SJCRH30 (cell line): ENCODE results near the gene KCTD6. TPM values are rescaled to one million over a fixed set of nuclear protein-coding genes. Genes with fewer than 3 reads are reported as not detected.

ENCODE experiments used
- DNase-seq, 2 experiments: peaks; one replicate each; pipeline ENCODE4 v3.0.0-alpha.2; 2015 to 2020
- H3K27ac ChIP-seq: fragments of 250-450 bp; sonication (Bioruptor Pico); 2 replicates; pipeline ENCODE4 v1.5.1; 2020; ENCODE audit warnings: mild to moderate bottlenecking, moderate library complexity
- H3K27me3 ChIP-seq: fragments of 250-450 bp; sonication (Bioruptor Pico); 2 replicates; pipeline ENCODE4 v1.5.1; 2020; ENCODE audit warnings: mild to moderate bottlenecking, moderate library complexity
- H3K36me3 ChIP-seq: fragments of 250-450 bp; sonication (Bioruptor Pico); 2 replicates; pipeline ENCODE4 v1.5.1; 2020; ENCODE audit warnings: mild to moderate bottlenecking, moderate library complexity
- H3K4me1 ChIP-seq: fragments of 250-450 bp; sonication (Bioruptor Pico); 2 replicates; pipeline ENCODE4 v1.5.1; 2020; ENCODE audit warnings: mild to moderate bottlenecking, moderate library complexity
- H3K4me3 ChIP-seq: fragments of 250-450 bp; sonication (Bioruptor Pico); 2 replicates; pipeline ENCODE4 v1.5.1; 2020; ENCODE audit warnings: mild to moderate bottlenecking, moderate library complexity
- H3K9me3 ChIP-seq: fragments of 250-450 bp; sonication (Bioruptor Pico); replicated peaks from 2 replicates; pipeline ENCODE4 v1.5.1; 2020; ENCODE audit warnings: mild to moderate bottlenecking, moderate library complexity
- total RNA-seq: library from RNA; depleted of rRNA; stranded (reverse); fragments of >200 nt; shearing (Covaris generic); gene quantifications from 2 replicates; pipeline ENCODE4 v1.2.3, GENCODE V29; 2014

KCTD6 gene
- total RNA-seq, 1 experiment from 2014 or later, result 11.5 TPM

DNA sequence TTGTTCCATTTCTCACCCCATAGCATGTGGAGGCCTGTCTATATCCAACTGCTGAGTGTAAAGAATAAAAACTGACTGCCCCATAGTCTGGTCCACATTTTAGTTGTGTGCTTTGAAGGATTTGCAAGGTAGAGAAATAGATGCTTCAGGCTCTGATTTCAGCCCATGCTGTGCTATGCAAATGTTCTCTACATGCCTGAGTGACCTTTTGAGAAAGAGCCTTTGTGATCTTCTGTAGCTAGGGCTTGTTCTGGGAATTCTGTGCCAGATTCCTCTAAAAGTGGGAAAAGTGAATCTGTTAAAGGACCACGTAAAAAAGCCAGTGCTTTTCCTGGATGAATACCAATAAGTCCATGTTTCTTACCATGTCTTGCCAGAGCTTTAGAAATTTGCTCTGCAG is 5.2 kb downstream of the KCTD6 start:
- DNase-seq, result no peak

DNA sequence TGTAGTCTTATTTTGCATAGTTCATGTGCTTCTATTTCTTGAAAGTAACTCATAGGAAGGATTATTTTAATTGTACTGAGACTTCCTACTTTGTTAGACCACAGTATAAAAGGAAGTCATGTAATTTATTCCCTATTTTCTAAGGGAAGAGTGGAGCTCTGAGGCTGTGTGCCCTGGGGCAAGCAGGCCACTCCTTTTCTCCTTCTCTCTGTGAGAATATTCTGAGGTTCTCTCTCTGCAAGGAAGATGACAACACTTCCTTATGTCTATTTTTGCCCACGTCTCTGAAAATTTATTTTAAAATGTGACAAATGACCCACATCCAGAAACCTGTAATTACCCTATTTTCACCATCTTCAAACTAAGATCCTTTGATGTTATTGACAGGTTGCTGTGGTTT is 11.0 kb downstream of the KCTD6 start:
- no peaks in the 10 kb centered on the region for H3K9me3 ChIP-seq
- H3K4me1 ChIP-seq, result no peaks in the 10 kb centered on the region
- no peak overlapping the region for H3K4me3 ChIP-seq
- no peaks in the 10 kb centered on the region for H3K27me3 ChIP-seq
- DNase-seq, result no peak
- no peak overlapping the region for H3K27ac ChIP-seq
- H3K36me3 ChIP-seq, result no peaks in the 10 kb centered on the region

More for the DNA sequence above, 5.2 kb downstream of the KCTD6 start:
- no peak overlapping the region for H3K4me3 ChIP-seq
- H3K4me1 ChIP-seq, result no peaks in the 10 kb centered on the region; the same call in 1 of the 2 replicates
- no peaks in the 10 kb centered on the region for H3K27me3 ChIP-seq
- no peak overlapping the region for H3K27ac ChIP-seq
- H3K9me3 ChIP-seq, result no peaks in the 10 kb centered on the region
- no peaks in the 10 kb centered on the region for H3K36me3 ChIP-seq

DNA sequence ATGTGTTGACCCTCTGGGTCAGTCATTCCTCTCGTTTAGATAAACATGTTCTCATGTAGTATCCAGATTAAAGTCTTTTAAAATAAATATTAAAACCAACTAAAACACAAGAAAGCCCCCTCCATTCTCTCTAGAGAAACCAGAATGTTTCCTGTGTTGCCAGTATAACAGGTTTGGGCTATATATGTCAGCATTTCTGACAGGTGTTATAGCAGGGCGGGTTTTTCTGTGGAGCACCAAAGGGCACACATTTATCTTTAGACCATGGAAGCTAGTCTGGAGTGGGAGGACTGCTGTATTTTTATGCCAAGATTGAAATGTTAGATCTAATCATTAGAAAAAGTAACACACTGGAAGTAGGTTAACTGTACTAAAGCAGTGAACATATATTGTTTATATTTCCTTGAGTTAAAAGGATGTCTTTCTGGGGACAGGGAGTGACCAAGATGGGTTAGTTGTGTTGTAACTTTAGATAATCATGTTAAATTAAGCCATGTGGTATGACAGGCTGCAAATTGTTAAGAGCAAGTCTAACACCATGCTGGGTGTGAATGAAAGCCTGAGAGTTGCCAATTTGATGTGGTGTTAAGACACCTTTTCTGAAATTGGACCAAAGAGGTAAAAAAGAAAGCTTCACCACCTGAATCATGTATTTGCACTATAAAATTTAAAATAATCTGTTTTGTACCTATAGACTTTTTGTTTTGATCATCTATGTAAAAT is 15.6 kb downstream of the KCTD6 start:
- no peak for DNase-seq
- no peaks in the 10 kb centered on the region for H3K27me3 ChIP-seq
- no peaks in the 10 kb centered on the region for H3K36me3 ChIP-seq
- H3K9me3 ChIP-seq, result no peaks in the 10 kb centered on the region
- no peak overlapping the region for H3K27ac ChIP-seq
- no peak overlapping the region for H3K4me3 ChIP-seq
- H3K4me1 ChIP-seq, result no peaks in the 10 kb centered on the region

DNA sequence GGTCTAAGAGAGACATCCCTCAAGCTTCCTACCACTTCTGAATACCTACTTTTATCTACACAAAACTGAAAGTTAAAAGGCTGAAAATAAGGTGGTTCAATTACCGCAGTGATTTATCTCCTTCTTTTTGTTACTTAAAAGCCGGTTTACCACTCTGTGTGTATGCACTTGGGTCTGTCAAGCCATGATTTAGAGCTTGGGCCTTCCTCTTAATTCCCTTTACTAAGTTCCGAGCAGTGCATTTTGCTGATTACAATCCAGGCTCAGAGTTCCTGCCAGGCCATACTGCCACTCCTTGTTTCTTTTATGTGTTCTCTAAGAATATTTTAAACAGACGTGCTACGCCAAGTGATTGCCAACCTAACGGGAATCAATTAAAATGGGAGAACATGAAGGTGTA is 16.5 kb downstream of the KCTD6 start:
- no peak for DNase-seq
- H3K4me3 ChIP-seq, result no peak overlapping the region
- H3K27me3 ChIP-seq, result no peaks in the 10 kb centered on the region
- no peak overlapping the region for H3K27ac ChIP-seq
- H3K9me3 ChIP-seq, result no peaks in the 10 kb centered on the region
- H3K4me1 ChIP-seq, result no peaks in the 10 kb centered on the region
- no peaks in the 10 kb centered on the region for H3K36me3 ChIP-seq

DNA sequence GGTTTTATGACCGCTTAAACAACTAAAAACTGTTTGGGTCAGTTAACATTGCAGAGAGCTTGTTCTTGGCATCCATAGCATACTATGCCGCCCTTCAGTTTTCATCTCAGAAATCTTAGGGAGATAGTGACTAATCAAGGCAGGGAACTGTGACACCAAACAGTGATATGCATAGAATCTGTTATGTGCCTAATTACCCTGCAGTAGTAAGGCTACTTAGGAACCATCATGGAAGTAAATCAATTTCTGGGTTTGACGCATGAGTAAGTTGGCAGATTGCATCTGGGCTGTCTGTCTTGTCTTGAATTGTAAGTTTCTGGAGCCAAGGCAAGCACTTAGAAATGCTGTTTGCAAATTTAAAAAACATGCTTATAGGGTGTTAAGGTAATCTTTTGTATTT is 22.5 kb downstream of the KCTD6 start:
- no peaks in the 10 kb centered on the region for H3K27me3 ChIP-seq
- H3K27ac ChIP-seq, result no peak overlapping the region
- no peaks in the 10 kb centered on the region for H3K9me3 ChIP-seq
- H3K4me1 ChIP-seq, result no peaks in the 10 kb centered on the region; the same call in 1 of the 2 replicates
- DNase-seq, result no peak
- H3K36me3 ChIP-seq, result no peaks in the 10 kb centered on the region
- H3K4me3 ChIP-seq, result no peak overlapping the region

DNA sequence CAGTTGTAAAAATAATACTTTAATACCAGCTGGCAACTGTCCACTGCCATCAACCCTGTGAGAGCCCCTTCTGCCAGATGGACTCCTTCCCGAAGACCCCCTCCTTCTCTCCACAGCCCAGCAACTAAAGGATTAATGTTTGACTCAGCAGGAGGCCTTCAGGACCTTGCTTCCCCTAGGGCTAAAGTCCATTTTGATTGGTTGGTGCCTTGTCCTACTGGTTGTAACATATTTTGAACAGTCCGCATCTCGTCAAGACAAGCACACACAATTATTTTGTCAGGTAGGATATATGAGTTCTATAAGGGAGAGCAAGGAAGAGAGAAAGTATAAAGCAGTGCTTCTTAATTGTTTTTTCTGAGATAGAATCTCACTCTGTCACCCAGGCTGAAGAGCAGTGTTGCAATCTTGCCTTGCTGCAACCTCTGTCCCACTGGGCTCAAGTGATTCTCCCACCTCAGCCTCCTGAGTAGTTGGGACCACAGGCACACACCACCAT is 26.4 kb downstream of the KCTD6 start:
- peak; percentile 61 to 75 for DNase-seq
- H3K4me1 ChIP-seq, result peaks cover 5% of the 10 kb centered on the region; the same call in 1 of the 2 replicates
- H3K9me3 ChIP-seq, result no peaks in the 10 kb centered on the region
- H3K4me3 ChIP-seq, result no peak overlapping the region
- no peaks in the 10 kb centered on the region for H3K27me3 ChIP-seq
- no peaks in the 10 kb centered on the region for H3K36me3 ChIP-seq
- no peak overlapping the region for H3K27ac ChIP-seq

DNA sequence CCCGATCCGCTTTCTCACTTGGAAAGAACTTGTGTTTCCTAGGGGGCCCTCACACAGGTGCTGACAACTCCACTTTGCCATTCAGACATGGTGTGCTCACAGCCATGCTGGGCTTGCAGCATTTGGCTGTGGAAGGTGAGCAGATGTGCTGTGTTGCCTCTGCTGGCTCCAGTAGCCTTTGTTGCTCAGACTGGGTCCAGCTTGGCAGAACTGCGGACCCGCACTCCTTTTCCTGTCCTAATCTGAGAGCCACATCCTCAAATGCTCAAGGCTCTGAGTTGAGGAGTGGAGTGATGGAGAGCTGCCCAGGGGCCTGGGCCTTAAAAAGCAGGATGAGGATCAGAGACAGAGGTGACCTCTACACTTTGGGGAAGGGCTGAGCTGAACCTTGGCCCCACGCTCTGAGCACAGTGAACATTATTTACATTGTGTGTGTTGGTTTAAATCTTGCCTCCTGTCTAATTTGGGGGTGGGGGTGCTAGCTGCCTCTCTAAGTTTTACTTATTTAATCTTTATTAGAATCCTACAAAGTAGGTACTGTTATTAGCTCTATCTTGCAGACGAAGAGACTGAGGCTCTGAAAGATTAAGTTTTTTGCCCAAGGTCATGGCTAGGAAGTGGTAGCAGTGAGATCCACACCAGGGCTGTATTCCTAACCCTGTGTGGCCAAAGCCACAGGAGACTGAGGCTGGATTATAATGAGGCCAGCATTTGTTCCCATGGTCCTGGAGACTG is 27.9 kb downstream of the KCTD6 start:
- H3K9me3 ChIP-seq, result no peaks in the 10 kb centered on the region
- no peaks in the 10 kb centered on the region for H3K36me3 ChIP-seq

DNA sequence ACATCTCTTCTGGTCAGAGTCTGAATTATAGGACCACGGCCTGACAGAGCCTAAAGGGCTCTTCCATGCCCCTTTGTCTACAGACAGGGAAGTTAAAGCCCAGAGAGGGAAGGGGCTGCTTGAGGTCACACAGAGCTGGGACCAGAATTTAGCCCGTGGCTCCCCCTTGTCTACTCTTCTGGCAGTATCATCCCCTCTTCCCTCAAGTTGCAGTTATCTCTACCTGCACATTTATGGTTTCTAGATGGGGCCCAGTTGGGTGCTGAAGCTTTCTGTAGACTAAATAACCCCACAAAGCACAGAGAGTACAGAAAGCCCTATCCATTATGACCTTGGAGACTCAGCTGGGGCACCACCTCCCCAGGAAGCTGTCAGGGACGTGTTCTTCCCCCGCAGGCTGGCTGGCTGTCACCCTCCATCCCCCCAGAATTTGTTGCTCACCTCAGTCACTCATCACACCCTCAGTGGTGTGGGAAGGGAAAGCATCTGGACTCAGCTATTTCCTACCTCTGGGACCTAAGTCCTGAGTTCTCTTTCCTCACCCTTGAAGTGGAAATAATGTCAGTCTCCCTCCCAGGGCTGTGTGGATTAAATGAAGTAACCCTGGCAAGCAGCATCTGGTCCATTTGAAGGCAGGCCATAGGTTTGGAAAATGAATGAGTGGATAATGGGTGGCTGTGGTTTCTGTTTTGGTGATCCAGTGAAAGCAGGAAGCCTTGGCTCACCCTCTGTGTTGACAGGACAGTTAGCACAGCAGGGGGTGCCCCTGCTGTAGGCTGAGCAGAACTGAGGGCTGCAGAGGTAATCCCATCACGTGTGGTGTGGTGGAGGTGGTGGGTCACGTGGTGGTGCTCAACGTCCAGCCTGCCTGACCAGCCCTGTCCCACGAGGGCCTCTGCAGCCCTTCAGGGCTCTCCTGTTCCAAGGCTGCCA is 28.8 kb downstream of the KCTD6 start:
- DNase-seq, result peak; percentile 41 to 49
- Histone ChIP-seq H3K27me3 (no peaks in the 10 kb centered on the region), H3K4me1 (peaks cover 5% of the 10 kb centered on the region; the same call in 1 of the 2 replicates), H3K36me3 (no peaks in the 10 kb centered on the region), H3K27ac (no peak overlapping the region), H3K4me3 (no peak overlapping the region), H3K9me3 (no peaks in the 10 kb centered on the region)

More for the DNA sequence above, 27.9 kb downstream of the KCTD6 start:
- Histone ChIP-seq H3K4me3 (no peak overlapping the region), H3K4me1 (peaks cover 5% of the 10 kb centered on the region; the same call in 1 of the 2 replicates), H3K27me3 (no peaks in the 10 kb centered on the region), H3K27ac (no peak overlapping the region)
- no peak for DNase-seq

DNA sequence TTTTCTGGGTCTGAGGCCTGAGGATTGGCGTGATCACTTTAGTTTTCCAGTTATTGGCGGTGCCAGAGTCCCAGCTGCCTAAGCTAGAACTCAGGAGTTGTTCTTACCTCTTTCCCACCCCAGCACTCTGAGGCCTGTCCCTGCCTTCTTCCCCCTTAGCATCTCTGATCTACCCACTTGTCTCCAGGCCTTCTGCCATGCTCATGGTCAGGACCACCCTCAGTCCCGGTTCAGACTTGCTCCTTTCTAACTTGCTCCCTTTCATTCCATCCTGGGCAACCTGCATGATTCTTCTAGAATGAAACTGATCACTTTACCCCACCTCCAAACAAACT is 29.4 kb downstream of the KCTD6 start:
- Histone ChIP-seq H3K4me1 (peaks cover 5% of the 10 kb centered on the region; the same call in 1 of the 2 replicates), H3K27ac (no peak overlapping the region), H3K9me3 (no peaks in the 10 kb centered on the region), H3K27me3 (no peaks in the 10 kb centered on the region), H3K4me3 (no peak overlapping the region), H3K36me3 (no peaks in the 10 kb centered on the region)
- DNase-seq, result no peak

DNA sequence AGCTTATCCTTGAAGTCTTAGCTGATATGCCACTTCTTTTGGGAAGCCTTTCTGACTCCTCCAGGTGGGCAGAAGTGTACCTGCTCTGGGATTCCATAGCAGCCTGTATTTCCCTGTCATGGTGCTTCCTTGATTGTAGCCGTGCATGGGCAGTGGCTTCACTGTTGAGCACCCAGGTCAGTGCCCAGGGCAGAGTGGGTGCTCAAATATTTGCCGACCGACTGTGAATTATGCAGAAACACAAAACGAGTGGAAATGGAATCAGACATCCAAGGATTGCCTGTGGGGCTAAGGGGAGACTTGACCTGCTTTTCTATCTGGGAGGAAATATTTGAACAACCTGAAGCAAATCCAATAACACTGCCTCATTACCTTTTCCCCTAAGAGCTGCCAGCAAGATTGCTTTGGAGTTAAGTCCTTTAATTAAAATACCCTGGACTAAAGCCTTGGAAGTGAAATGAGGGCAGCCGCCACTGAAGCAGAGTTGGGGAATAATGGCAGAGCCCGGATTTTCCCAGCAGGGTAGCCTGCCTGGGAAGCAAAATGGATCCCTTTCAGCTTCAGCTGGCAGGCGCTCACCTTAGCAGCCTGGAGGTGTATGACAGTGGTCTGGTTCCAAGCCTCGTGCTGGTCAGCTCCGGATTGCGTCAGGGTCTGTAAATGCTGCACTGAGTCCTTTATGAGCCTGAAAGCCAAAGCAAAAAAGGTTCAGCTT is 30.2 kb downstream of the KCTD6 start:
- no peak for DNase-seq
- peaks cover 5% of the 10 kb centered on the region; the same call in 1 of the 2 replicates for H3K4me1 ChIP-seq
- no peak overlapping the region for H3K27ac ChIP-seq
- H3K36me3 ChIP-seq, result no peaks in the 10 kb centered on the region
- no peaks in the 10 kb centered on the region for H3K9me3 ChIP-seq
- no peaks in the 10 kb centered on the region for H3K27me3 ChIP-seq
- H3K4me3 ChIP-seq, result no peak overlapping the region

DNA sequence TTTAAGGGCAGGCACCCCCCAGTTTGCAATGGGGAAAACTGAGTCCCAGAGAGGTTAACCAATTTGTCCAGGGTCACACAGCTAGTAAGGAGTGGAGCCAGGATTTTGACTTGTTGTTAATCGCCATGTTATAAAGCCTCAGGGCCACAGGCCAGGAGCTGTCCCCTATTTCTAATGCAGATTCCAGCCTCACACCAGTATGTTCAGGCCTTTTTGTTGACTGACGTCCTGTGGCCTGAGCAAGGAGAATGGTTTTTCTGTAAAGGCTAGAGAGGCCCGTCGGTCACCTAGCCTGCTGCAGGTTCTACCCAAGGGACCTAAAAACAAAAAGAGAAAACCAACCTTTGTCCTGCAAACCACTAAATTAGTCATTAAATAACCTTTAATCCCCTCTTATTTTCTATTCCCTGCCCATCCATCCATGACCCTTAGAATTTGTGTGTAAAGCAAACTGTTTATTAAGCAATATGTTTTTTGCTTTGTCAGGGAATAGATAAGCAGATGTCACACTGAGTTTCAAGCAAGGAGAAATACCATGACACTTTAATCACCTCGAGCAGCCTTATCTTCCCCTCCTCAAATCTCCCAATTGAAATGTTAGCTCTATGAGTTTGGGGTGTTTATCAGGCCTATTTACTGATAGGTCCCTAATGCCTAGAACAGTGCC is 31.0 kb downstream of the KCTD6 start:
- no peaks in the 10 kb centered on the region for H3K36me3 ChIP-seq
- no peak overlapping the region for H3K27ac ChIP-seq
- H3K4me3 ChIP-seq, result no peak overlapping the region
- DNase-seq, result no peak
- no peaks in the 10 kb centered on the region for H3K9me3 ChIP-seq
- H3K27me3 ChIP-seq, result no peaks in the 10 kb centered on the region
- H3K4me1 ChIP-seq, result peaks cover 5% of the 10 kb centered on the region; the same call in 1 of the 2 replicates

DNA sequence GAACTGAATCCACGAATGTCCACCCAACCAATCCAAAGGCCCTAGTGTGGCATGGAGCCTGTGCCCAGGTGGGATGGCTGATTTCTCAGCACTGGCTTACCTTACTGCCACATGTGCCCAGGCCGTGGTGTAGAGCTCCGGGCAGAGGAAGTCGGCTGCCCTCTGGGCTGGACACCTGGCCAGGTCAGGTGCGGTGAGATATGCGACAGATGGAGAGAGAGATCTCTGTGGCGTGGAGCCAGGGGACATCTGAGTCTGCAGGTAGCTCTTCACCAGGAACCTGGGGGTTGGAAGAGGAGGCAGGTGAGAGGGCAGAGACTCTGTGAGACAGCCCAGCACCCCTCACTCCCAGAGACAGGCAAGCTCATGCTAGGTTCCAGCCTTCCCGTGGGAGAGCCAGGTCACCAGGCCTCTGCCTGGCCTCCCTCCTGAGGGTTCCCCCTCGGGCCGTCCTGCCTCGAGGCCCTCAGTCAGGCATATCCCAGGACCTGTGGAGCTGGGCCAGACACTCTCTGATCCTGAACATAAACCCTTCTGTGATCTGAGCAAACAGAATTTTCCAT is 32.5 kb downstream of the KCTD6 start:
- no peaks in the 10 kb centered on the region for H3K9me3 ChIP-seq
- 0 out of 2 replicates have a peak, but pooled peaks cover 5% of the 10 kb centered on the region for H3K4me1 ChIP-seq
- DNase-seq, result no peak
- no peak overlapping the region for H3K27ac ChIP-seq
- no peaks in the 10 kb centered on the region for H3K36me3 ChIP-seq
- H3K4me3 ChIP-seq, result no peak overlapping the region
- no peaks in the 10 kb centered on the region for H3K27me3 ChIP-seq

DNA sequence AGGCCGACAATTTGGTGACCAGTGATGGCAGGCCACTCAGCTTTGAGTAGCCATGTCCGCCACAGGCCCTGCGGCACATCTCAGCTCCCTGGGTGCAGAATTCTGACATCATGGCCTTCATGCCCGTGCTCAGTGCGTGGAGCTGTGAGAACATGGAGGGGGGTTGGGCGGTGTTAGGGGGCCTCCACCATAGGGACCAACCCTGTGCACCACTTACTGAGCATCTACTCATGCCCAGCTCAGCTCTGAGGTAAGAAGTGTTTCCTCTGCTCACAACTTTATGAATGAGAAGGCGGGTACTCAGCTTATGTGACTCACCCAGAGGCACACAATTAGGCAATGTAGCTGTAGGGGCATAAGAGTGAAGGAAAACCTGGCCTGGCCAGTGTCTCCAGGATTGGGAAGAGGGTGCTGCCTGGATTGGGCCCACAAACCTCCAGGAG is 34.6 kb downstream of the KCTD6 start:
- Histone ChIP-seq H3K36me3 (no peaks in the 10 kb centered on the region), H3K27ac (no peak overlapping the region), H3K9me3 (no peaks in the 10 kb centered on the region), H3K4me3 (no peak overlapping the region), H3K27me3 (no peaks in the 10 kb centered on the region), H3K4me1 (no peaks in the 10 kb centered on the region)
- DNase-seq, result peak; percentile 25 to 39
